Measurements from ENCODE around the gene PFKFB4. TPM values are rescaled to one million over a fixed set of nuclear protein-coding genes. Genes with fewer than 3 reads are reported as not detected.
A peak's percentile ranks its signal among the peaks of the same experiment; 100 is the strongest.
"Not testable (repeated sequence)": the region's sequence is repeated elsewhere in the genome, so short reads cannot be mapped to it uniquely, and the experiment has no call there.

Gene PFKFB4
- total RNA-seq, 2 experiments from 2014 or later: 21.6 to 24.9 TPM

GRCh38 chr3:48505146-48505545 is 51.5 kb downstream of the PFKFB4 start:
- Mint-ChIP-seq H3K27ac (no peak overlapping the region), H3K4me3 (peak overlapping the region; percentile 83), H3K9me3 (no peaks in the 10 kb centered on the region), H3K4me1 (peaks cover 74% of the 10 kb centered on the region), H3K36me3 (ENCODE audit: low read depth) (peaks cover 11% of the 10 kb centered on the region), H3K27me3 (peaks cover 3% of the 10 kb centered on the region)
- ChIA-PET POLR2A (no interaction called here), CTCF (interaction anchor here (0.9 to 1.0 kb wide), 2 partner anchors 48 to 69 kb away, joined by 3 to 5 read pairs; no protein-coding TSS in a partner anchor)
- DNase-seq: no peak

- ChIA-PET POLR2A (no interaction called here), CTCF (interaction anchor here (1.0 to 1.7 kb wide), 3 partner anchors 11 to 68 kb away, joined by 3 to 8 read pairs (median 3); no protein-coding TSS in a partner anchor)
- H3K9me3 Mint-ChIP-seq: no peaks in the 10 kb centered on the region
- H3K27ac Mint-ChIP-seq: peak within 1 kb of the TSS; percentile 90
- H3K36me3 Mint-ChIP-seq (ENCODE audit: low read depth): peaks cover 17% of the 10 kb centered on the region
- H3K4me1 Mint-ChIP-seq: peaks cover 73% of the 10 kb centered on the region
- DNase-seq: peak; percentile 59
- H3K27me3 Mint-ChIP-seq: no peaks in the 10 kb centered on the region
- peak within 1 kb of the TSS; percentile 83 for H3K4me3 Mint-ChIP-seq
These were observed 52.3 kb downstream of the PFKFB4 start, which contains the start of gene SHISA5 for GRCh38 chr3:48504051-48504946. TSS of gene SHISA5 (minus strand) at chr3:48504174. CDS start at chr3:48504094, 80 bp downstream.

GRCh38 chr3:48503401-48504050 is 53.1 kb downstream of the PFKFB4 start:
- peaks cover 23% of the 10 kb centered on the region for H3K36me3 Mint-ChIP-seq (ENCODE audit: low read depth)
- H3K27me3 Mint-ChIP-seq: no peaks in the 10 kb centered on the region
- POLR2A ChIA-PET: no interaction called here
- H3K4me1 Mint-ChIP-seq: peaks cover 70% of the 10 kb centered on the region
- H3K4me3 Mint-ChIP-seq: peak overlapping the region; percentile 83
- H3K27ac Mint-ChIP-seq: peak overlapping the region; percentile 90
- CTCF ChIA-PET: interaction anchor here (1.1 to 1.7 kb wide), 2 partner anchors 11 to 68 kb away, joined by 3 to 8 read pairs; no protein-coding TSS in a partner anchor
- H3K9me3 Mint-ChIP-seq: no peaks in the 10 kb centered on the region
- DNase-seq: no peak

- POLR2A ChIA-PET: no interaction called here
- Mint-ChIP-seq H3K4me1 (peaks cover 70% of the 10 kb centered on the region), H3K4me3 (peak overlapping the region; percentile 83), H3K27me3 (no peaks in the 10 kb centered on the region), H3K9me3 (no peaks in the 10 kb centered on the region), H3K36me3 (ENCODE audit: low read depth) (peaks cover 29% of the 10 kb centered on the region), H3K27ac (peak overlapping the region; percentile 90)
- DNase-seq: no peak
- CTCF ChIA-PET: interaction anchor here (0.6 to 1.7 kb wide), 2 partner anchors 67 to 308 kb away, joined by 3 to 8 read pairs; no protein-coding TSS in a partner anchor
These were observed 53.9 kb downstream of the PFKFB4 start for GRCh38 chr3:48502728-48503168.

- H3K9me3 Mint-ChIP-seq: no peaks in the 10 kb centered on the region
- peak overlapping the region; percentile 83 for H3K4me3 Mint-ChIP-seq
- no peak for DNase-seq
- H3K27me3 Mint-ChIP-seq: no peaks in the 10 kb centered on the region
- H3K27ac Mint-ChIP-seq: peak overlapping the region; percentile 66
- ChIA-PET POLR2A (no interaction called here), CTCF (interaction anchor here (1.2 to 1.6 kb wide), 2 partner anchors 29 to 101 kb away, joined by 4 to 5 read pairs; no protein-coding TSS in a partner anchor)
- H3K36me3 Mint-ChIP-seq (ENCODE audit: low read depth): peaks cover 31% of the 10 kb centered on the region
- H3K4me1 Mint-ChIP-seq: peaks cover 64% of the 10 kb centered on the region
These were observed 54.5 kb downstream of the PFKFB4 start for GRCh38 chr3:48502121-48502520.

DNA sequence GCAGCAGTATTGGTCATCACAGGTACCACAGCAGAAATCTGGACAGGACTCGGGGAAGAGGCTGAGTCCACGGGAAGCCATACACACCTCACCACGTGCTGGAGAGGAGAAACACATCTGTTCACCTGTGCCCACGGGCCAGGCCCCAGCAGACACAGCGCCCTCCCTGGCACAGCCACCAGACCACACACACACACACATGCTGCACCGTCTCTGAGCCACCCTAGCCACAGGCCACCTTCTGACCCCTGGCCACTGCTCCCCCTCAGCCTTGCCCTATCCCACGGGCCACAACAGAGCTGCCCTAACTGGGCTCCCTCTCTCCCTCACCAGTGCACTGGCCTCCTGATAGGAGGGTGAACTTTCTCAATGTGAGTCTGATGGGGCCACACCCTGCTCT is 55.4 kb downstream of the PFKFB4 start:
- H3K27ac Mint-ChIP-seq: no peak overlapping the region

GRCh38 chr3:48500656-48501055 is 55.9 kb downstream of the PFKFB4 start:
- no peak overlapping the region for H3K27ac Mint-ChIP-seq

More for the DNA sequence above, 55.4 kb downstream of the PFKFB4 start:
- Mint-ChIP-seq H3K36me3 (ENCODE audit: low read depth) (peaks cover 31% of the 10 kb centered on the region), H3K9me3 (no peaks in the 10 kb centered on the region), H3K4me1 (peaks cover 55% of the 10 kb centered on the region), H3K27me3 (no peaks in the 10 kb centered on the region), H3K4me3 (no peak overlapping the region)
- ChIA-PET CTCF (interaction anchor here (1.2 to 1.6 kb wide), 2 partner anchors 28 to 100 kb away, joined by 4 to 5 read pairs; no protein-coding TSS in a partner anchor), POLR2A (no interaction called here)
- no peak for DNase-seq

GRCh38 chr3:48493203-48493501 is 63.5 kb downstream of the PFKFB4 start:
- no peak overlapping the region for H3K27ac Mint-ChIP-seq
- H3K36me3 Mint-ChIP-seq (ENCODE audit: low read depth): peaks cover 23% of the 10 kb centered on the region
- no peak for DNase-seq
- CTCF ChIA-PET: interaction anchor here (0.6 kb wide), 1 partner anchor 31 kb away, joined by 3 read pairs; no protein-coding TSS in a partner anchor
- no peaks in the 10 kb centered on the region for H3K9me3 Mint-ChIP-seq
- H3K4me1 Mint-ChIP-seq: peaks cover 2% of the 10 kb centered on the region
- no peak overlapping the region for H3K4me3 Mint-ChIP-seq
- POLR2A ChIA-PET: no interaction called here
- H3K27me3 Mint-ChIP-seq: no peaks in the 10 kb centered on the region

More at GRCh38 chr3:48500656-48501055, 55.9 kb downstream of the PFKFB4 start:
- CTCF ChIA-PET: interaction anchor here (1.2 to 1.6 kb wide), 3 partner anchors 28 to 100 kb away, joined by 4 to 5 read pairs (median 4); no protein-coding TSS in a partner anchor
- no peaks in the 10 kb centered on the region for H3K9me3 Mint-ChIP-seq
- DNase-seq: no peak
- no peaks in the 10 kb centered on the region for H3K27me3 Mint-ChIP-seq
- H3K4me1 Mint-ChIP-seq: peaks cover 49% of the 10 kb centered on the region
- H3K36me3 Mint-ChIP-seq (ENCODE audit: low read depth): peaks cover 31% of the 10 kb centered on the region
- POLR2A ChIA-PET: no interaction called here
- no peak overlapping the region for H3K4me3 Mint-ChIP-seq

DNA sequence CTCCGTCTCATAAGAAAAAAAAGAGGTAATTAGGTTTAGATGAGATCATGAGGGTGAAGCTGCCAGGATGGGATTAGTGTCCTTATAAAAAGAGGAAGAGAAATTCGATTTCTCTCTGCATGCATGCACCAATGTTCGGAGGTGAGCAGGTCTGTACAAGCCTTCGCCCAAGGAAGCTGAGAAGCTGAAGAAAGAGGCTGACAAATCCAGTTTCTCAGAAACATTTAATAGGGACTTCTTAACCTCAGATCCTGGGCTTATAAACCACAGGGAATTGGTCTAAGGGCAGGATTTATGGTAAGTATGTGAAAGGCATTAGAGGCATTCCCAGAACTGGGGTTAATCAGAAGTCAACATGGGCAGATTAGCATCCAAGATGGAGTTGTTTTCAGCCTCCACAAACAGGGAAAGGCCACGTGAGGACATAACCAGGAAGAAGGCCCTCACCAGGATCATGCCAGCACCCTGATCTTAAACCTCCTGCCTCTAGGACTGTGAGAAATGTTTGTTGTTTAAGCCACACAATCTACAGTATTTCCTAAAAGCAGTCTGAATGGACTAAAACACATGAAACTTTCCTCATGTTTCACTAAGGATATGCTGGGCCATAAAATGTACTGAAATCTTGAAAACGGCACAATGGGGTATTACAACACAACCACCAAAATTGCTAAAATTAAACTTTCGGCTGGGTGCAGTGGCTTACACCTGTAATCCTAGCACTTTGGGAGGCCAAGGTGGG is 64.0 kb downstream of the PFKFB4 start:
- Mint-ChIP-seq H3K27me3 (no peaks in the 10 kb centered on the region), H3K4me3 (no peak overlapping the region), H3K36me3 (ENCODE audit: low read depth) (peaks cover 21% of the 10 kb centered on the region), H3K27ac (no peak overlapping the region), H3K9me3 (no peaks in the 10 kb centered on the region), H3K4me1 (no peaks in the 10 kb centered on the region)
- CTCF ChIA-PET: interaction anchor here (1.1 kb wide), 1 partner anchor 10 kb away, joined by 4 read pairs; no protein-coding TSS in a partner anchor
- POLR2A ChIA-PET: no interaction called here
- DNase-seq: no peak

DNA sequence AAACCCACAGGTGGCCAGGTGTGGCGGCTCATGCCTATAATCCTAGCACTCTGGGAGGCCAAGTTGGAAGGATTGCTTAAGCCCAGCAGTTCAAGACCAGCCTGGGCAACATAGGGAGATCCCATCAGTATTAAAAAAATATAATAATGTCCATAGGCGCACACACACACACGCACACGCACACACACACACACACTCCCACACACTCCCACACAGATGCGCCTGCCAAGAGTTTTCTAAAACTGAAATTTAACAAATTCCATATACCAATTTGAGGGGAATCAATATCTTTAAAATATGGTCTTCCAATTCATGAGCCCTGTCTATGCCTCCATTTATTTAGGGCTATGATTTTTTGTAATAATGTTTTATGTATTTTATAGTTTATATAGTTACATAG is 69.7 kb downstream of the PFKFB4 start:
- no peaks in the 10 kb centered on the region for H3K4me1 Mint-ChIP-seq
- no peak overlapping the region for H3K27ac Mint-ChIP-seq
- H3K36me3 Mint-ChIP-seq (ENCODE audit: low read depth): peaks cover 8% of the 10 kb centered on the region
- ChIA-PET POLR2A (no interaction called here), CTCF (no interaction called here)
- DNase-seq: no peak
- no peaks in the 10 kb centered on the region for H3K27me3 Mint-ChIP-seq
- no peak overlapping the region for H3K4me3 Mint-ChIP-seq
- H3K9me3 Mint-ChIP-seq: no peaks in the 10 kb centered on the region

DNA sequence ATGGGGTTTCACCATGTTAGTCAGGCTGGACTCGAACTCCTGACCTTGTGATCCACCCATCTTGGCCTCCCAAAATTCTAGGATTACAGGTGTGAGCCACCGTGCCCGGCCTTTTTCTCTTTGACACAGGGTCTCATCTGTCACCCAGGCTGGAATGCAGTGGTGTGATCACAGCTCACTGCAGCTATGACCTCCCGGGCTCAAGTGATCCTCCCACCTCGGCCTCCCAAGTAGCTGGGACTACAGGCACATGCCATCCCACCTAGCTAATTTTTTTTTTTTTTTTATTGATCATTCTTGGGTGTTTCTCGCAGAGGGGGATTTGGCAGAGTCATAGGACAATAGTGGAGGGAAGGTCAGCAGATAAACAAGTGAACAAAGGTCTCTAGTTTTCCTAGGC is 73.8 kb downstream of the PFKFB4 start:
- H3K9me3 Mint-ChIP-seq, H3K27ac Mint-ChIP-seq, H3K4me3 Mint-ChIP-seq, DNase-seq, H3K27me3 Mint-ChIP-seq, POLR2A ChIA-PET: not testable (repeated sequence)
- peaks cover 29% of the 10 kb centered on the region for H3K4me1 Mint-ChIP-seq
- CTCF ChIA-PET: interaction anchor here (1.0 to 1.4 kb wide), 2 partner anchors 9 to 47 kb away, joined by 3 to 4 read pairs; no protein-coding TSS in a partner anchor
- peaks cover 17% of the 10 kb centered on the region for H3K36me3 Mint-ChIP-seq (ENCODE audit: low read depth)

DNA sequence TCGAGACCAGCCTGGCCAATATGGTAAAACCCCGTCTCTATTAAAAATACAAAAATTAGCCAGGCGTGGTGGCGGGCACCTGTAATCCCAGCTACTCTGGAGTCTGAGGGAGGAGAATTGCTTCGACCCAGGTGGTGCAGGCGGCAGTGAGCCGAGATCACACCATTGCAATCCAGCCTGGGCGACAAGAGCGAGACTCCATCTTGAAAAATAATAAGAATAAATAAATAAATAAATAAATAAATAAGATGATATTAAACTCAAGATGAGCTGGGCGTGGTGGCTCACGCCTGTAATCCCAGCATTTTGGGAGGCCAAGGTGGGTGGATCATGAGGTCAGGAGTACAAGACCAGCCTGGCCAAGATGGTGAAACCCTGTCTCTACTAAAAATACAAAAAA is 75.7 kb downstream of the PFKFB4 start:
- CTCF ChIA-PET: not testable (repeated sequence)

More for the DNA sequence above, 75.7 kb downstream of the PFKFB4 start:
- H3K9me3 Mint-ChIP-seq, H3K27me3 Mint-ChIP-seq, H3K4me3 Mint-ChIP-seq, DNase-seq, H3K27ac Mint-ChIP-seq, POLR2A ChIA-PET: not testable (repeated sequence)
- Mint-ChIP-seq H3K36me3 (ENCODE audit: low read depth) (peaks cover 25% of the 10 kb centered on the region), H3K4me1 (peaks cover 47% of the 10 kb centered on the region)
